ENCODE measurements around the gene VANGL2.

GRCh38 chr1:160438935-160439334, 38.6 kb downstream of the VANGL2 start:
- no peak for TF ChIP-seq RAD21 (IDR thresholded peaks at IDR 0.05)
- no peak for TF ChIP-seq CTCF (IDR thresholded peaks at IDR 0.05; ENCODE audit: low read depth, low read length, missing input control)

Data from liver (tissue), 3 donors.